Measurements from ENCODE around the gene INPP5F.
"Not testable (repeated sequence)": the region's sequence is repeated elsewhere in the genome, so short reads cannot be mapped to it uniquely, and the experiment has no call there.

INPP5F gene

DNA sequence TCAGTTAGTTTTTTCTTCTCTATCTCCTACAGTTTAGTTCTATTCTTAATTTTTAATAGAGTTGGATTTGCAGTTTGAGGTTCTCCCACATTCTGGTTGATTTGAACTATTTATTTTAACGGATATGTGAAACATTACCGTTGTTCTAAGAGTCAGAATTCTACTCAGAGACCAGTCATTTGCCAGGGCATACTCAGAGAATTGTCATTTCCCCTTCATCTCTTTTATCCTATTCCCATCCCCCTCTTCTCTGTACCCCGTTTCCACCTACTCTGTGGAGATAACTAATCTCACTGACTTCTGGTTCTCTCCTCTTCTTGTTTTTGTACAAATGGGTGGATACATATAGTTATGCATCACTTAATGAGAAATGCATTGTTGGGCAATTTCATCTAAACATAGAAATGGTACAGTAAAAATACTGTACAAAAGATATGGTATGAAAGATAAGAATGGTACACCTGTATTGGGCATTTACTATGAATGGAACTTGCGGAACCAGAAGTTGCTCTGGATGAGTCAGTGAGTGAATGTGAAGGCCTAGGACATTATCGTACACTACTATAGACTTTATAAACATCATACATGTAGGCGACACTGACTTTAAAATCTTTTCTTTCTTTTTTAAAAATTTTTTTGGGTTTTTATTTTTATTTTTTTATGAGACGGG lies 53.1 kb downstream of the INPP5F start:
- DNase-seq, result no peak

DNA sequence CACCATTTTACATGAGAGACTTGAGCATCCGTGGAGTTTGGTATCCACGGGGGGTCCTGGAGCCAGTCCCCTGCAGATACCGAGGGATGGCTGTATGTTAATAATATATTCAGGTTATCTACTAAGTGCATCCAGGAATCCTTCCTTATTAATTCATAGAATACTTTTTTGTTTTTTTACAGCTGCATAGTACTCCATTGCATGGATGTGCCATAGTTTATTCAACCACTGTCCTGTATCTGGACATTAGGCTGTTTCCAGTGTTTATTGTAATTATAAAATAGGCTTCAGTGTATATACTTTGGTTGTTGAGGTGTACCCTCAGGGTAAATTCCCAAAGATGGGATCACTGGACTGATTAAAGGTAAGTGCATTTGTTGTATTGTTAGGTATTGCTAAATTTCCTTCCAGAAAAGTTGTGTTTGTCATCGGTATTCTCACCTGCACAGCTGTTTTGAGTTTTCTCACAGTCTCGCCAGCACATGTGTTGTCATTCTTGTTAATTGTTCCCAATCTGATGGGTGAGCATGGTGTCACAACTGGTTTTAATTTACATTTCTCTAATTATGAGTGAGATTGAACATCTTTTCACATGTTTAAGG lies 55.1 kb downstream of the INPP5F start:
- DNase-seq, result no peak

DNA sequence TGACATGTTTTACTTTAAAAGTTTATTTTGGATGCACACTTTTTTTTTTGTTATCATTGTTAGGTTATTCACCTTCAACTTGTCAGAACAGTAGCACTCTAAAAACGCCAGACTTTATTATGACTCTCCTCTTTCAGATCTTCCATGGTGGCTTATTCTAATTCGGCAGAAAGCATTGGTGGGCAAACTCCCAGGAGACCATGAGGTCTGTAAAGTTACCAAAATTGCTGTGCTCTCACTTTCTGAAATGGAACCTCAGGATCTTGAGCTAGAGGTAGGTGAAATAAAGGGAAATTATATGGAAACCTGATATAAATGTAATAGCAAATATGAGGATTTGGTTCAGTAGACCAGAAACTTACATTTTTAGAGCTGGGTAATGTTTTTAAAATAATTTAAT lies 55.6 kb downstream of the INPP5F start:
- no peak for DNase-seq

DNA sequence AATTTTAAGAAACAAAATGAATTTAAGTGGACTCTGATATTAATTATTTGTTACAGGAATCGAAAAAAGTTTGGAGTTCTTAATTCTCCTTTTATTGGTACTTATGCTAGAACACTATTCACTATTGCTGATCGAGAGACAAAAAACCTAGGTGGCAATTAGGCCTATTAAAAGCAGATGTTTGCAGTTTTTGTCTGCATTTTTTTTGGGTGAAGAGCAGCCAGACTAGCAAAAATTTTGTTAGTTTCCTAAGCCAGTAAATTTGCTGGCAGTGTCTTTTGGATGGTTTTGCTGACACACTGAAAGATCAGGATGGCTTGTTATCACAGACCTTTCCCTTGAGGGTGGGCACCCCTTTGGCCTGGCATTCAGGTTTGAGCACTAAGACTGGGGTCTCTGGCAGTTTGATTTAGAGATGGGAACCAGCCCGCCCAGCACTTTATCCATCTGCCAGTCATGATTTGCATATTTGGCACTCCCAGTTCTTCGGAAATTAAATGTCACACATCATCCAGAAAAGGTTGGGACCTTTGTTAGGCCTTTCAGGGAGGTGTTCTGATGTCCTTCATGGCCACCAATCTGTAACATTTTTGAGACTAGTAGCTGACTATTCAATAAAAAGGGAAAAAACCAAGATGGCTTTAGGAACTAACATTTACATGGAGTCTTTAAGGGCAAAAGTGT lies 57.3 kb downstream of the INPP5F start:
- no peak for DNase-seq

DNA sequence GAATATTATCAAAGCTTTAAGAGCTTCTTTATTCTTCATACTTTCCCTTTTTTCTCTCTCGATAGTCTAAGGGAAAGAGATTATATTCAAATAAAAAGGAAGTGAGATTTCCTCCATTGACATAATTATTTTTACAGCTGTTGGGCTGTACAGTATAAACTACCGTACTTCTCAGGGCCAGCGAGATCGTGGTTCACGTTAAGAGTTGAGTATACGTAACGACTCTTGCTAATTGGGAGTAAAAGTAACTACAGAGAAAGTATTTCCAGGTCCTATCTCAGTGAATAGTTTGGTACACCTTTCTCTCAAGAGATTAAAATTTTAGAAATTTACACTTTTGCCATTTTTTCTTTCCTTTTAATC lies 57.8 kb downstream of the INPP5F start:
- no peak for DNase-seq

DNA sequence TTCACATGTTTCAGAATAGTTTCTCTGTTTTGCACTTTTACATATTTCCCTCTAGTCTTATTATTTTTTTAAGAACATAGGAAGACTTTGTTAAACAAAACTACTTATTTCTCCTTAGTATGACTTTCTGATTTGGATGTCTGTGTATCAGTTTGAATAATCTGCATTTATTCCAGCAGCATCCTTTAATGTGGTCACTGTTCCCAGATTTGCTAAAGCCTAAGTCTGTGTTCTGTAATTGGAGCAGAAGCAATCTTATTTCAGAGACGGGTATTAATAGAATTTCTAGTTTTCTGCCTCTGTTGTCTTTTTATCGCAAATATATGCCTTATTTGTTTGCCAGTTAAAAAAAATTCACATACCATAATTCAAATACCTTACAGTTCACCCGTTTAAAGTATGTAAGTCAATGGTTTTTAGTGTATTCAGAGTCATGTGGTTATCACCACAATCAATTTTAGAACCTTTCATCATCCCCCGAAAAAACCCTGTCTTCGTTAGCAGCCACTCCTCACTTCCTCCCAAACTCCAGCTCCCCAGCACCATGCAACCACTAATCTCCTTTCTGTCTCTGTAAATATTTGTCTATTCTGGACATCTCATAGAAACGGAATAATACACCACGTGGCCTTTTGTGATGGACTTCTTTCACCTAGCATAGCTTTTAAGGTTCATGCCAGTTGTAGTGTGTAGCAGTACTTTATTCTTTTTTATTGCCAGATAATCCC lies 58.7 kb downstream of the INPP5F start:
- no peak for DNase-seq

DNA sequence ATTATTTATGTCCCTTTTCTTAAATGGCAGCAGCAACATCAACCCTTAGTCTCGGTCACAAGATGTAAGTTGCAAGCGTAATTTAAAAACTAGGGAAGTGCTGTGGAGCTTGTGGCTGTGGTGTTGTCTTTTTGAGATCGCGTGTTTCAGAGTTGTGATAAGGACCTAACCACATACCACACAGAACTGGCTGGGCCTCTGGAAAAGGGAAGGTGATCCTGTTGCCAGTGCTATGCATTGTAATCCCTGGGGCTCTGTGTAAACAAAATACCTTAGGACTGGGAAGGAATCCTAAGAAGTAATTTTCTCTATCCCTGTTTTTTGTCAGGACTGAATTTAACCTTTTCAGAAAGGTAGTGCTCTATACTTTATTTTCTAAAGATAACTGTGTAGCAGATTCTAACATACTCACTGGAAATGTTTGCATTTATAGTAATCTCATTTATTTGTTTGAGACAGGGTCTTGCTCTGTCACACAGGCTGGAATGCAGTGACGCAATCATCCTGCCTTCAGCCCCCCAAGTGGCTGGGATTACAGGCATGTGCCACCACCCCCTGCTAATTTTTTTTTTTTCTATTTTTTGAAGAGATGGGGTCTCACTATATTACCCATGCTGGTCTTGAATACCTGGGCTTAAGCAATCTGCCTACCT lies 60.4 kb downstream of the INPP5F start:
- no peak for DNase-seq

DNA sequence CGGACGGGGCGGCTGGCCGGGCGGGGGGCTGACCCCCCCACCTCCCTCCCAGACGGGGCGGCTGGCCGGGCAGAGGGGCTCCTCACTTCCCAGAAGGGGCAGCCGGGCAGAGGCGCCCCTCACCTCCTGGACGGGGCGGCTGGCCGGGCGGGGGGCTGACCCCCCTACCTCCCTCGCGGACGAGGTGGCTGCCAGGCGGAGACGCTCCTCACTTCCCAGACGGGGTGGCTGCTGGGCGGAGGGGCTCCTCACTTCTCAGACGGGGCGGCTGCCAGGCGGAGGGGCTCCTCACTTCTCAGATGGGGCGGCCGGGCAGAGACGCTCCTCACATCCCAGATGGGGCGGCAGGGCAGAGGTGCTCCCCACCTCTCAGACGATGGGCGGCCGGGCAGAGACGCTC lies 69.3 kb downstream of the INPP5F start:
- DNase-seq, result not testable (repeated sequence)

DNA sequence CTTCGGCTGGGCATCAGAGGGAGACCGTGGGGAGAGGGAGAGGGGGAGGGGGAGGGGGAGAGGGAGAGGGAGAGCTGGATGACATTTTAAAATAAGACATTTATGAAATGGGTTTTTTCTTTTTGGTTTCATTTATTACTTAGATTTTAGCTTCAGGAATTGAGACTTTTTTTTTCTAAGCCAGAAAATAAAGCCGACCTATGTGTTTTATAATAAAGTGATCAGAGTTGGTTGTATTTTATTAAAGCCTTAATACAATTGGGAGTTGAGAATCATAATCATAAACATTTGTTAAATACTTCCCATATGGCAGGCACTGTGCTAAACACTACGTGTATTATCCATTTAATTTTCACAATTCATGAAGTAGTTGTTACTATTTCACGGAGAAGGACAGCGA lies 70.2 kb downstream of the INPP5F start:
- no peak for DNase-seq

DNA sequence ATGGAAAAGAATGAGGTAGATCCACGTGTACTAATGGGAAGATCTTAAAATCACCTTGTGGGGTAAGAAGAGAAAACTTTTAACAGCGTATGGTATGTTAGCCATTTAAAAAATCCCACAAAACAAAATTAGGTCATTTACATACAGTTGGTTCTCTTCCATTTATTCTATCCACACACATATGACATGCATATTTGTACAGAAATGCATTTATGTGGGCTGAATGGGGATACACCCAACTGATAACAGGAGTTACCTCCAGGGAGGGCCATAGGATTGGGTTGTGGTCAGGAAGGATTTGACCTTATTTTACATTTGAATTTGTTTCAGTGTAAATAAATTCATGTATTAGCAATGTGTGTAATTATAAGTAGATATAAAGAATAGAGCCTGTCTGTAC lies 75.3 kb downstream of the INPP5F start:
- DNase-seq, result no peak

DNA sequence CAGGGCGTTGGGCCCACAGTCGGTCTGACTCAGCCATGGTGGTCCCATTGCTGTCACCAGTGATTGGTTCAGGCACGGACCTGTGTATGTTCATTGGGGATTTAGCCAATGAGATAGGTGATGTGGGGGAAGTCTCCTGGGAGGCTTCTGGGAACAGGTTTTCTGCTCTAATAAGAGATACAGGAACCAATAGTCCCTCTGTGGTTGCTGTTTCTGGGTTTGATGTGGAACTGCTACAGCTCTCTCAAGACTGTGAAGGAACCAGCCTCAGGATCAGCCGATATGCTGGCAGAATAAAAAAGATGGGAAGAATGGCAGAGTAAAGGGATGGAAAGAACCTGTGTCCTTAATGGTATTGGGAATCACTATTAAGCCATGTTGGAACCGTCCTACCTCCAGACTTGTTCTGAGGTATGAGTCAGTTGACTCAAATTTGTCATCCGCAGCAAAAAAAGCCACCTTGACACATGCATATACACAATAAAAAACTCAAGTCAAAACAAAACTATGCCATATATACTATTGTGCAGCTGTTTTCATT lies 76.2 kb downstream of the INPP5F start:
- no peak for DNase-seq

DNA sequence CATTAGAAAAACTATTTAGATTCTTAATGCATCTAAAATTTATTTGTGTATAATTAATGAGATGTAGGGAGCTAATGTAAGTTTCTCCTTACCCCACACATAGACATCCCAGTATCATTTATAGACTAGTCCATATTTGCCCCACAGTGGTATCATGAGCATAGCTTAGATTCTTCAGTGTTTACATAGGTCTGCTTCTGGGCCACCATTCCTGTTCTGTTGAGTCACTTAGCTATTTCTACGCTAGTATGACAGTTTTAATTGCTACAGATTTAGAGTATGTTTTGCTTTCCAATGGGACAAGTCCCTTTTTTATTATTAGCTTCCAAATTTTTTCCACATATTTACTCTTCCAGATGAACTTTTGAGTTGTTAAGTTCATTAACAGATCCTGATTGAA lies 77.4 kb downstream of the INPP5F start:
- DNase-seq, result no peak

DNA sequence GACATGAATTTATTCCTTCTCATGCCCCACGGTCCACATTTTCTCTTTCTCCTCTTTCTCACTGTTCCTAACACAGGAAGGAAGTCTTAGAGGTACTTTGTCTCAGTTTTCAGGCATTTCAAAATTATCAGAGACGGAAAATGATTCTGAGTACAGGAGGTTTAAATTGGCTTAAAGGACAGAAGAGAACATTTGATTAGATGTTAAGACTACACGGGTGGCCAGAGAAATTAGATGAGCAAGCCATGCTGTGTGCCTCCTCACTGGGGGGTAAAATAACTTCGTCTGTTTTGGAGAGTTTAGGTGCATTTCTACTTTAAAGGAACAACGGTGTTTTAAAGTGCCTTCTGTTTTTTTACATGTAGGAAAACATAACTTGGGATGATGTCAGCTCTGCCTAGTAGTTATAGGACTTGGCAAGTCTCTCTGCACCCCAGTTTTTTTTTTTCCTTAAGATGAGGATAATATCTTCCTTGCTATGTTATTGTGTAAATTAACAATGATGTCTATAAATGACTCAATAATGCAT lies 79.9 kb downstream of the INPP5F start:
- no peak for DNase-seq

DNA sequence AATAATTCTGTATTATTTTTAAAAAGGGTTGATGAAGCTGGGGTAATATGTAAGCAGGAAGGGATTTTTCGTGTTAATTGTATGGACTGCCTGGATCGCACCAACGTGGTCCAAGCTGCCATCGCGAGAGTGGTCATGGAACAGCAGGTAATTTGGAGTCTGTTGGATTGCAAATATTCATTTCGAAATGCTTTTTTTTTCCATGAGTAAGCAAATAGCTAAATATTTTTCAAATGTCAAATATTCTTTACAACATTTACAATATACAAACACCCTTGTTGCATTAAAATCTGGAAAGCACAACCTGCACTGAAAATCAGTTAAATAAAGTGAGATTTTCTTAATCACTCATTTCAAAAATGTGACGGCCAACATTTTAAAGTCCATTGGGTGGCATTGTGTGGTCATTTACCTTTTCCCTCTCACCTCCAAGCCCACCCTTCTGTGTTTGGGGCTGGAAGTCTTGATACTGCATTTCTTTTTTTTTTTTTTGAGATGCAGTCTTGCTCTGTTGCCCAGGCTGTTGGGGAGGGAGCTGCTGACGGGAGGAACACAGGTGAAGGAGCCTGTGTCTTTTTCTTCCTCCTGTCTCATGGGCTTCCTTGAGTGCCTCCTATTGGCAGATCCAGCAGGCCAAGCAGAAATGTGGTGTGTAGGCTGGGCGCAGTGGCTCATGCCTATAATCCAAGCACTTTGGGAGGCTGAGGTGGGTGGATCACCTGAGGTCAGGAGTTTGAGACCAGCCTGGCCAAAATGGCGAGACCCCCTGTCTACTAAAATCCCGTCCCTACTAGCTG lies 80.7 kb downstream of the INPP5F start:
- DNase-seq, result no peak

DNA sequence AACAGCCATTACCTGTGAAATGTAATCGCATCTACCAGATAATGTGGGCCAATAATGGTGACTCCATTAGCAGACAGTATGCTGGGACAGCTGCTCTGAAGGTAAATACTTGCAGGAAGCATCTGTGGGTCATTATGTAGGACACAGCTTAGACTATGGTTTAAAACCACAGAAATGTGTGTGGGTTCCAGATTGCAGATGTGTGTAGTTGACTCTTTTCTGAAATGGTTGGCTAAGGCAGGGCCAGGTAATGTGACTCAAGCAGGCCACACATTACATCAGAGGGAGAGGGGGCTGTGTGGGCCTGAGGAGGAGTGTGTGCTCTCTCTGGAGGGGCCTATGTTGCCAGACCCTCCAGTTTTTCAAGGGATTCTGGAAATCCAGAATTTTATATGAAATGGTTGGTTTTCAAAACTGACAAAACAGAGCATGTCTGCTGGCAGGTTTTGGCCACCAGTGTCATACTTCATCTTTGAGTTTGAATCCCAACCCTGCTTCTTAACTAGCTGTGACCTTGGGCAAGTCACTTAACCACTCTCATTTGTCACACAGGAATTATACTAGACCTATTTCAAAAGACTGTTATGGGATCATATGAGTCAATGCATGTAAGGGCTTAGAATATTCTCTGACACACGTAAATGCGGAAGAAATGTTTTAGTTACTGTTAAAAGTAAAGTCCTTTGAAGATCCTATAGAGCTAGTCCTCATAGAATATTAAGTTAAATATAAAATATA lies 82.3 kb downstream of the INPP5F start:
- DNase-seq, result no peak

DNA sequence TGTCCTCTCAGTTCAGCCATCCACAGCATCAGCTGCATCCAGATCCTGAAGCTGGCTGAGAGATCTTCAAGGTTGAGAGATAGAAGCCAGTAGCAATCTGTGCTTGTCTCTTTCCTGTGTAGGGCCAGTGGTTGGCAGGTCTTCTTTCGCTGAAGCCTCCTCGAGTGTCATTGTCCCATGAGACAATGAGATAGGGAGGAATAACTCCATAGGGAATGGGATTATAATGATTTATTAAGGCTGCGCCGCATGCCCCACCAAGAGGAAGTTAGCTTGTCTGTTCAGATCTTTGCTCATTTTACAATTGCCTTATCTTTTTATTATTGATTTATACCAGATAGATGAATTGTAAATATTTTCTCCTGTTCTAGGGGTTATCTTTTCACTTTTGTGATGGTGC lies 85.3 kb downstream of the INPP5F start:
- DNase-seq, result no peak

DNA sequence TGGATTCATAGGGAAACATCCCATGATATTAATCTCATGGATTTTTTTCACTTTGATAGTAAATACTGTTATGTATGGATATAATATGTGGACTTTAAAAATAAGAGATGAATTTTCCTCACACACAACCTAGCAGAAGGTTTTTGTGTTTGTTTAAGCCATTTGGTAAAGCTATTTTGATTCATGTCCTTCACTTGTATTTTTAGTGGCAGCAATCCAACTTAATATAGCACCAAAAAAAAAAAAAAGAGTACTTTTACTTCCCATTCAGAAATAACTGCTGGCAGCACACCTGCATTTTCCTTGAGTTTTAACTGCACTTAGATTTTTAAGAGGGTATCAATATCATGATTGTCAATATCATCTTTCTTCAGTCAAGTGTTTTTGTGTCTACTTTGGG lies 86.8 kb downstream of the INPP5F start:
- no peak for DNase-seq

DNA sequence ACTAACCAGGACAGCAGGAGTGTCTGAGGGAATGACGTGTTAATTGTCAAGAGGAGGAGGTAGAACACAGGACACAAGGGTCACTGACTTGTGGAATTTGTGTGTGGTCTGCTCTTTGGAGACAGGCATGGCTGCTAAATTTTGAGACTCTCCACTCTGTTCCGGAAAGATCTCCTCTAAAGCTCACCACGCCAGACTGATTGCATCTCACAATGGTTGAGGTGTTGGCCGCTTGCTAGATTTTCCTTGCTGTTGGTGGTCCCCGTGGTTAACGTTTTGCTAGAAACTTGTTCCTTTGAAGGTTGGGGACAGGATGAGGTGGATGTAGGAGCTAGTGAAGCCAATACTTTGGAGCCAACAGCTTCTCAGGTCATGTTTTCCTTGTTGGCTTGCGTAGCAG lies 89.8 kb downstream of the INPP5F start:
- DNase-seq, result no peak

DNA sequence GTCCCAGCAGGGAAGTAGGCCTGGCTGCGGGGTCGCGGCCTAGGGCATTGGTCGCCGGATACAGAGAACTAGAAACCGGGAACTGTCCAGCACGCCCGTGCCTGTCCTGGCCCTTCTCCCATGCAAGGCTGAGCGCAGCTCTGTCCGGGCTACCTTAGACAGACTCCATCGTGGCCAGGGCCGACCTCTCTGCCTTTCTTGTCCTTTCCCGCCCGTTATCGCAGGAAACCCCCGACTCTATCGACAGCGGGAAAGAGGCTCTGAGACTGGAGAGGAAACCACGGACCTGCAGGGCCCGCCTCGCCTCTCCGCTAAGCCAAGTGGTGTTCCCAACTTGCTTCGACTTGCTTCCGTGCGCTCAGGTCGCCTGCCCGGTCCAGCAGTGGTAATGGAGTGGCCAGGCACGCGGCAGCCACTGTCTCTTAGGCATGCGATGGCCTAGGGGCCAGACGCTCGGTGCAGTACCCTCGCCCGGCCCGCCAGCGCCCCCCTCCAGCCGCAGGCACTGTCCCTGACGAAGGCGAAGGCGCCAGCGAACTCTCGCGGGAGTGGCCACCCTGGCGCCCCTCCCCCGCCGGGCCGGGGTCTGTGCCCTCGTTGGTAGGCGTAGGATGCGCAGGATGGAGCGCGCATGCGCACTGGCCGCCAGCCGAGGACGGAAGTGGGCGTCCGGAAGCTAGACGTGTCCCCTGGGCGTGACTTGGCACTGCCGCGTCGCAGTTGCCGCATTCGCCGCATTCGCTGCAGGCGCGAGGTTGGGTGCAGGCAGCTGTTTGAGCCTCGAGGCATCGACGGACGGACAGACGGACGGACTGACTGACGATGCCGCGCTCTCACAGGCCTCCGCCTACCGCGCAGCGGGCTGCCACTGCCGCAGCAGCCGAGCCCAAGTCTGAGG lies 92.4 kb downstream of the INPP5F start:
- no peak for DNase-seq

DNA sequence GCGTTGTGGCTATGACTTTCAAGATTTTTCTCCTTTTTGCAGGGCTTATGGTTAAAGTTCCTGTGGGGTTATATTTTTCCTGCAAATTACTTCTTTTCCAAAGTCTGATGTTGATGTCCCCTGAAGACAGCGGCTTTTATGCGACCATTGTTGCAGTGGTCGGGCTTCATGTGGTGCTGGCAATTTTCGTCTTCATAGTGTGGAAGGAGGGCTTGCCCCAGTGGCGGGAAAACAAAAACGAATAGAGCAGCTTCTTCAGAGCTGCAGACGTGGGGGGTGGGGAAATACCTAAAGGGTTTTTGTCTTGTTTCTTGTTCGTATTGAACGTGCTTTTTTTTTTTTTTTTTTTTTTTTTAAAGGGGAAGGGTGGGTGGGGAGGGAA lies 93.0 kb downstream of the INPP5F start:
- no peak for DNase-seq
